GM21737 (cell line): ENCODE data around the gene MUC6.

ENCODE experiments used
- ATAC-seq: cut with Tn5 transposase; IDR thresholded peaks from one replicate; pipeline ENCODE4 v1.9.1; 2021; ENCODE audit warnings: mild to moderate bottlenecking, moderate library complexity; ENCODE audit not compliant: unreplicated experiment

Gene MUC6

GRCh38 chr11:1009991-1010390 lies 26.5 kb downstream of the MUC6 start:
- ATAC-seq, result no peak

GRCh38 chr11:1009371-1009770 lies 27.1 kb downstream of the MUC6 start:
- ATAC-seq, result no peak

GRCh38 chr11:1008803-1009145 lies 27.7 kb downstream of the MUC6 start:
- no peak for ATAC-seq

- no peak for ATAC-seq
Observed at GRCh38 chr11:1008001-1008802, 28.3 kb downstream of the MUC6 start.

- no peak for ATAC-seq
Observed at GRCh38 chr11:1007279-1007678, 29.2 kb downstream of the MUC6 start.

GRCh38 chr11:1006762-1007161 lies 29.8 kb downstream of the MUC6 start:
- ATAC-seq, result no peak

GRCh38 chr11:1005928-1006327 lies 30.6 kb downstream of the MUC6 start:
- ATAC-seq, result no peak

- no peak for ATAC-seq
Observed at GRCh38 chr11:1003159-1003558, 33.4 kb downstream of the MUC6 start.

- ATAC-seq, result no peak
Observed at GRCh38 chr11:1002406-1002984, 34.0 kb downstream of the MUC6 start.

GRCh38 chr11:1001617-1002405 lies 34.7 kb downstream of the MUC6 start:
- ATAC-seq, result no peak

- no peak for ATAC-seq
Observed at GRCh38 chr11:1000357-1001278, 35.9 kb downstream of the MUC6 start.

- ATAC-seq, result no peak
Observed at GRCh38 chr11:999009-999408, 37.5 kb downstream of the MUC6 start.

- ATAC-seq, result no peak
Observed at GRCh38 chr11:997907-998306, 38.6 kb downstream of the MUC6 start.

GRCh38 chr11:996681-997080 lies 39.8 kb downstream of the MUC6 start:
- no peak for ATAC-seq

GRCh38 chr11:995752-996420 lies 40.6 kb downstream of the MUC6 start:
- ATAC-seq, result peak; percentile 56

GRCh38 chr11:995044-995751 lies 41.3 kb downstream of the MUC6 start:
- no peak for ATAC-seq

GRCh38 chr11:993632-994167 lies 42.8 kb downstream of the MUC6 start:
- no peak for ATAC-seq

GRCh38 chr11:992577-992976 lies 43.9 kb downstream of the MUC6 start:
- no peak for ATAC-seq

GRCh38 chr11:991711-992307 lies 44.7 kb downstream of the MUC6 start:
- no peak for ATAC-seq
